Peyer's patch (tissue), 4 donors: Measurements from ENCODE around the gene AOX1. TPM values are rescaled to one million over a fixed set of nuclear protein-coding genes. Genes with fewer than 3 reads are reported as not detected.

Experiments
- DNase-seq, 3 donors: peaks; one replicate each; pipeline ENCODE4 v3.0.0-alpha.2; 2017 to 2019
- H3K27ac ChIP-seq, 4 donors: fragments of 200-600 bp; sonication (generic); one replicate each; pipeline ENCODE4 v1.5.1; 2016 to 2019
- H3K27me3 ChIP-seq, 2 donors: fragments of 200-600 bp; sonication (generic); one replicate each; pipeline ENCODE4 v1.5.1; 2019
- H3K36me3 ChIP-seq, 3 donors: fragments of 200-600 bp; sonication (generic); one replicate each; pipeline ENCODE4 v1.5.1; 2016 to 2019
- H3K4me1 ChIP-seq, 4 donors: fragments of 200-600 bp; sonication (generic); one replicate each; pipeline ENCODE4 v1.5.1; 2016 to 2019
- H3K4me3 ChIP-seq, 4 donors: fragments of 200-600 bp; sonication (generic); 1 replicate in 3 of 4; 2 replicates in 1 of 4; pipeline ENCODE4 v1.5.1; 2016 to 2019; ENCODE audit warnings: mild to moderate bottlenecking in 1 of 4
- H3K9me3 ChIP-seq, 4 donors: fragments of 200-600 bp; sonication (generic); one replicate each; pipeline ENCODE4 v1.5.1; 2016 to 2019; ENCODE audit warnings: mild to moderate bottlenecking in 1 of 4
- CTCF ChIP-seq, 6 experiments: fragments of 450-650 bp in 4 of 6; fragments of 200-600 bp in 2 of 6; sonication (generic) in 1 of 6; IDR thresholded peaks; one replicate each; pipeline ENCODE4 v1.5.1; 2017 to 2019; ENCODE audit warnings: antibody characterized with exemption in 6 of 6, mild to moderate bottlenecking in 3 of 6, moderate library complexity in 1 of 6
- POLR2A ChIP-seq, 2 donors: fragments of 450-650 bp; IDR thresholded peaks; one replicate each; pipeline ENCODE4 v1.5.1; 2017; ENCODE audit warnings: antibody characterized with exemption in 2 of 2, mild to moderate bottlenecking in 2 of 2, moderate library complexity in 2 of 2
- total RNA-seq, 4 donors: library from RNA; depleted of rRNA; stranded (reverse); fragments of >200 nt; gene quantifications; one replicate each; pipeline ENCODE4 v1.1.0, GENCODE V29; 2016

The AOX1 gene
- total RNA-seq, 4 donors from 2014 or later: 7.9 to 36.3 (median 30.0) TPM

- no peaks in the 10 kb centered on the region for H3K27me3 ChIP-seq
- no peaks in the 10 kb centered on the region for H3K9me3 ChIP-seq
- H3K27ac ChIP-seq: no peak overlapping the region
- DNase-seq: no peak
- no peaks in the 10 kb centered on the region for H3K4me1 ChIP-seq
- no peak overlapping the region for H3K4me3 ChIP-seq
- H3K36me3 ChIP-seq: no peaks in the 10 kb centered on the region
- no peak for TF ChIP-seq POLR2A (IDR thresholded peaks at IDR 0.05)
- TF ChIP-seq CTCF (IDR thresholded peaks at IDR 0.05): no peak
Observed at GRCh38 chr2:200618054-200618419, 32.2 kb downstream of the AOX1 start.

GRCh38 chr2:200618590-200619021, 32.8 kb downstream of the AOX1 start:
- H3K27me3 ChIP-seq: no peaks in the 10 kb centered on the region
- TF ChIP-seq CTCF (IDR thresholded peaks at IDR 0.05) (no peak), POLR2A (IDR thresholded peaks at IDR 0.05) (no peak)
- no peak overlapping the region for H3K27ac ChIP-seq
- no peak for DNase-seq
- H3K9me3 ChIP-seq: no peaks in the 10 kb centered on the region
- no peaks in the 10 kb centered on the region for H3K4me1 ChIP-seq
- H3K4me3 ChIP-seq: no peak overlapping the region
- no peaks in the 10 kb centered on the region for H3K36me3 ChIP-seq

DNA sequence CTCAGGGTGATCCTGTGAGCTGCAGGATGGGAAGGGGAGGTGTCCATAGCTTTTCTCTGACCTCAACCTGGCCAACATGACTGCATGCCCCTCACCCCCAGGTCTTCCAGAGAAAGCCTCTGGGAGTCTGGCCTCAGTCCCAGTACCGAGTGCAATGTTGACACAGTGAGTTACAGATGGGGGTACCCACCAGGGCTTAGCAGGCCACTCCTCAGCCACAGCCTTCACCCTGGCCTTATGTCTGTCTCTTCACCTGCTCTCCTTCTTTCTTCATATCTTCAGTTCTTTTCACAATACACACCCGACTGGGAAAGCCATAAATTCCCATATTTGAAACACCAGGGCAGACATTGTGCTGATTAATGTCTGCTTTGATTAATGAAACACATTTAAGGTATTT, 33.5 kb downstream of the AOX1 start:
- no peak for TF ChIP-seq CTCF (IDR thresholded peaks at IDR 0.05)
- no peak for TF ChIP-seq POLR2A (IDR thresholded peaks at IDR 0.05)
- no peak overlapping the region for H3K27ac ChIP-seq

GRCh38 chr2:200620606-200621390, 35.0 kb downstream of the AOX1 start:
- H3K27me3 ChIP-seq: no peaks in the 10 kb centered on the region
- no peaks in the 10 kb centered on the region for H3K36me3 ChIP-seq
- no peak for TF ChIP-seq CTCF (IDR thresholded peaks at IDR 0.05)
- TF ChIP-seq POLR2A (IDR thresholded peaks at IDR 0.05): no peak
- DNase-seq: no peak
- H3K27ac ChIP-seq: no peak overlapping the region
- H3K4me3 ChIP-seq: no peak overlapping the region
- H3K9me3 ChIP-seq: no peaks in the 10 kb centered on the region
- no peaks in the 10 kb centered on the region for H3K4me1 ChIP-seq

More for the DNA sequence above, 33.5 kb downstream of the AOX1 start:
- Histone ChIP-seq H3K36me3 (no peaks in the 10 kb centered on the region), H3K4me1 (no peaks in the 10 kb centered on the region), H3K27me3 (no peaks in the 10 kb centered on the region), H3K4me3 (no peak overlapping the region), H3K9me3 (no peaks in the 10 kb centered on the region)
- DNase-seq: no peak

- no peak for TF ChIP-seq CTCF (IDR thresholded peaks at IDR 0.05)
- no peak for TF ChIP-seq POLR2A (IDR thresholded peaks at IDR 0.05)
- Histone ChIP-seq H3K4me1 (no peaks in the 10 kb centered on the region), H3K27me3 (no peaks in the 10 kb centered on the region), H3K9me3 (no peaks in the 10 kb centered on the region), H3K36me3 (no peaks in the 10 kb centered on the region), H3K27ac (no peak overlapping the region), H3K4me3 (no peak overlapping the region)
- no peak for DNase-seq
Observed at GRCh38 chr2:200622106-200622505, 36.3 kb downstream of the AOX1 start.
